HCT116 (cell line): Measurements from ENCODE around the gene KIAA1328. TPM values are rescaled to one million over a fixed set of nuclear protein-coding genes. Genes with fewer than 3 reads are reported as not detected.

Source experiments
- ATAC-seq: fragments of 200-7000 bp; cut with Tn5 transposase; 2 replicates; pipeline ENCODE4 v1.9.1; 2020; ENCODE audit warnings: mild to moderate bottlenecking, moderate library complexity
- BruUV-seq: library from RNA; stranded (reverse); fragments of 400-500 nt; replicated peaks from 2 replicates; lab custom pipeline; 2021; lab: Mats Ljungman, UMichigan
- CTCF ChIA-PET: fragments of 300-600 bp; sonication (Branson Sonifier 250); formaldehyde crosslinking; loops from one replicate; lab custom pipeline; 2021; ENCODE audit warnings: antibody characterized with exemption; lab: Charles Lee
- POLR2A ChIA-PET: fragments of 300-600, 350-600 bp; sonication (Branson Sonifier 250); formaldehyde crosslinking; loops from one replicate; lab custom pipeline; 2021; ENCODE audit warnings: antibody characterized with exemption; lab: Charles Lee
- RAD21 ChIA-PET, 2 experiments: fragments of 300-600 bp; sonication (Branson Sonifier 250); formaldehyde crosslinking; loops; one replicate each; lab custom pipeline; 2023; ENCODE audit warnings: low total read pairs in 2 of 2; ENCODE audit not compliant: uncharacterized antibody in 2 of 2, unreplicated experiment in 2 of 2, low non-redundant PET in 1 of 2; lab: Charles Lee
- DNase-seq: peaks from one replicate; pipeline ENCODE4 v3.0.0-alpha.2; 2010; ENCODE audit warnings: low read depth, low spot score
- H2AFZ ChIP-seq: fragments of 200-600 bp; shearing (Covaris generic), sonication (generic); 2 replicates; pipeline ENCODE4 v1.6.1; 2017; ENCODE audit warnings: low read depth, mixed run types, mixed read lengths, antibody characterized with exemption, low read length; ENCODE audit not compliant: poor library complexity, severe bottlenecking
- H3K27ac ChIP-seq: 2 replicates; pipeline ENCODE4 v1.5.1; 2012; ENCODE audit warnings: low read depth, low read length
- H3K27me3 ChIP-seq: fragments of 200-600 bp; sonication (generic); 2 replicates; pipeline ENCODE4 v1.6.1; 2016; ENCODE audit warnings: mixed run types, low read length, mixed read lengths; ENCODE audit not compliant: insufficient read depth
- H3K36me3 ChIP-seq, 2 experiments: fragments of 200-500 bp in 1 of 2; fragments of 200-600 bp in 1 of 2; sonication (Bioruptor generic) in 1 of 2; sonication (generic) in 1 of 2; 2 replicates each; pipeline versions ENCODE4 v1.5.1 to v1.6.1; 2014 to 2016; ENCODE audit warnings: low read length in 2 of 2, inconsistent platforms in 1 of 2, mixed read lengths in 1 of 2, mixed run types in 1 of 2; ENCODE audit not compliant: insufficient read depth in 2 of 2, control insufficient read depth in 1 of 2
- H3K4me1 ChIP-seq, 2 experiments: fragments of 200-600 bp in 1 of 2; sonication (generic) in 1 of 2; 2 replicates each; pipeline versions ENCODE4 v1.5.1 to v1.6.1; 2012 to 2017; ENCODE audit warnings: low read length in 2 of 2, inconsistent platforms in 1 of 2, mild to moderate bottlenecking in 1 of 2, mixed read lengths in 1 of 2, mixed run types in 1 of 2, moderate library complexity in 1 of 2; ENCODE audit not compliant: insufficient read depth in 2 of 2, control insufficient read depth in 1 of 2
- H3K4me2 ChIP-seq: fragments of 200-600 bp; sonication (generic); 2 replicates; pipeline ENCODE4 v1.6.1; 2017; ENCODE audit warnings: mixed run types, low read length, mixed read lengths
- H3K4me3 ChIP-seq, 2 experiments: fragments of 200-600 bp in 1 of 2; sonication (generic) in 1 of 2; replicated peaks in 1 of 2; 2 replicates each; pipeline ENCODE4 v1.5.1; 2011 to 2016; ENCODE audit warnings: low read length in 2 of 2, control low read depth in 1 of 2, low read depth in 1 of 2, mild to moderate bottlenecking in 1 of 2, mixed read lengths in 1 of 2, mixed run types in 1 of 2
- H3K79me2 ChIP-seq: fragments of 200-600 bp; sonication (generic); 2 replicates; pipeline ENCODE4 v1.6.1; 2017; ENCODE audit warnings: mild to moderate bottlenecking, mixed run types, low read length, moderate library complexity, mixed read lengths; ENCODE audit not compliant: insufficient read depth
- H3K9ac ChIP-seq: fragments of 200-600 bp; sonication (generic); 2 replicates; pipeline ENCODE4 v1.6.1; 2016; ENCODE audit warnings: low read length, mixed read lengths
- H3K9me2 ChIP-seq: fragments of 200-600 bp; sonication (generic), shearing (Covaris generic); 2 replicates; pipeline ENCODE4 v1.6.1; 2017; ENCODE audit warnings: mixed run types, mild to moderate bottlenecking, moderate library complexity; ENCODE audit not compliant: insufficient read depth
- H3K9me3 ChIP-seq, 2 experiments: fragments of 200-500 bp in 1 of 2; fragments of 200-600 bp in 1 of 2; sonication (Bioruptor generic) in 1 of 2; sonication (generic) in 1 of 2; 2 replicates each; pipeline ENCODE4 v1.6.1; 2014 to 2017; ENCODE audit warnings: low read length in 2 of 2, mixed read lengths in 2 of 2, inconsistent platforms in 1 of 2, low read depth in 1 of 2, mild to moderate bottlenecking in 1 of 2, mixed run types in 1 of 2, moderate library complexity in 1 of 2; ENCODE audit not compliant: control insufficient read depth in 1 of 2, insufficient read depth in 1 of 2
- H4K20me1 ChIP-seq: fragments of 200-600 bp; sonication (generic), shearing (Covaris generic); 2 replicates; pipeline ENCODE4 v1.6.1; 2017; ENCODE audit warnings: mixed run types, mild to moderate bottlenecking, moderate library complexity; ENCODE audit not compliant: insufficient read depth
- ATF3 ChIP-seq: IDR thresholded peaks from 2 replicates; pipeline ENCODE4 v1.6.1; 2012
- CBX3 ChIP-seq: IDR thresholded peaks from 2 replicates; pipeline ENCODE4 v1.6.1; 2012; ENCODE audit warnings: low read depth
- EGR1 ChIP-seq: IDR thresholded peaks from 2 replicates; pipeline ENCODE4 v1.6.1; 2012; ENCODE audit warnings: low read depth
- ELF1 ChIP-seq: IDR thresholded peaks from 2 replicates; pipeline ENCODE4 v1.6.1; 2012; ENCODE audit warnings: low read depth, borderline replicate concordance
- EZH2 ChIP-seq: fragments of 200-600 bp; sonication (generic); IDR thresholded peaks from 2 replicates; pipeline ENCODE4 v1.6.1; 2017; ENCODE audit warnings: antibody characterized with exemption, mixed run types
- EZH2phosphoT487 ChIP-seq: fragments of 200-600 bp; IDR thresholded peaks from 2 replicates; pipeline ENCODE4 v1.6.1; 2018; ENCODE audit warnings: antibody characterized with exemption, borderline replicate concordance
- MAX ChIP-seq: IDR thresholded peaks from 2 replicates; pipeline ENCODE4 v1.6.1; 2012
- POLR2AphosphoS5 ChIP-seq: IDR thresholded peaks from 2 replicates; pipeline ENCODE4 v1.6.1; 2011; ENCODE audit warnings: mild to moderate bottlenecking, low read depth, low read length, moderate library complexity
- SIN3A ChIP-seq: IDR thresholded peaks from 2 replicates; pipeline ENCODE4 v1.6.1; 2012; ENCODE audit warnings: low read depth
- SP1 ChIP-seq: IDR thresholded peaks from 2 replicates; pipeline ENCODE4 v1.6.1; 2012; ENCODE audit warnings: low read depth
- SRF ChIP-seq: IDR thresholded peaks from 2 replicates; pipeline ENCODE4 v1.6.1; 2012; ENCODE audit warnings: low read depth
- TCF7L2 ChIP-seq: IDR thresholded peaks from 2 replicates; pipeline ENCODE4 v1.7.0; 2011; ENCODE audit warnings: borderline replicate concordance, inconsistent platforms; ENCODE audit not compliant: insufficient read depth, insufficient read length; ENCODE audit errors: extremely low read depth
- ZBTB33 ChIP-seq: IDR thresholded peaks from 2 replicates; pipeline ENCODE4 v1.6.1; 2011; ENCODE audit warnings: mild to moderate bottlenecking, low read length, moderate library complexity; ENCODE audit not compliant: insufficient replicate concordance; ENCODE audit errors: extremely low read depth
- ZFX ChIP-seq: fragments of 450-650 bp; IDR thresholded peaks from 2 replicates; pipeline ENCODE4 v1.6.1; 2017
- ZNF274 ChIP-seq: fragments of 200-500 bp; sonication (Bioruptor generic); IDR thresholded peaks from 2 replicates; pipeline ENCODE4 v1.6.1; 2014; ENCODE audit warnings: mild to moderate bottlenecking, low read depth, low read length, inconsistent platforms
- intact Hi-C: fragments of 100-400 bp; cut with micrococcal nuclease; formaldehyde crosslinking; loops from 2 replicates; pipeline ENCODE4 v1.10.0; 2022
- total RNA-seq: library from RNA; stranded (reverse); gene quantifications from one replicate; pipeline ENCODE4 v1.2.1, GENCODE V29; 2021; ENCODE audit not compliant: unreplicated experiment
- TF ChIP-seq, protein P1 (sequence below), 3 experiments: fragments of 200-600 bp in 1 of 3; sonication (generic) in 1 of 3; IDR thresholded peaks in 2 of 3; conservative IDR thresholded peaks in 1 of 3; 2 replicates each; pipeline ENCODE4 v1.5.1; 2012 to 2017; ENCODE audit warnings: low read depth in 2 of 3, low read length in 2 of 3, antibody characterized with exemption in 1 of 3, borderline replicate concordance in 1 of 3, control low read depth in 1 of 3, mild to moderate bottlenecking in 1 of 3, mixed read lengths in 1 of 3, mixed run types in 1 of 3, moderate library complexity in 1 of 3; ENCODE audit not compliant: insufficient read depth in 1 of 3

KIAA1328 gene
- total RNA-seq, 1 experiment from 2014 or later = 5.2 TPM

DNA sequence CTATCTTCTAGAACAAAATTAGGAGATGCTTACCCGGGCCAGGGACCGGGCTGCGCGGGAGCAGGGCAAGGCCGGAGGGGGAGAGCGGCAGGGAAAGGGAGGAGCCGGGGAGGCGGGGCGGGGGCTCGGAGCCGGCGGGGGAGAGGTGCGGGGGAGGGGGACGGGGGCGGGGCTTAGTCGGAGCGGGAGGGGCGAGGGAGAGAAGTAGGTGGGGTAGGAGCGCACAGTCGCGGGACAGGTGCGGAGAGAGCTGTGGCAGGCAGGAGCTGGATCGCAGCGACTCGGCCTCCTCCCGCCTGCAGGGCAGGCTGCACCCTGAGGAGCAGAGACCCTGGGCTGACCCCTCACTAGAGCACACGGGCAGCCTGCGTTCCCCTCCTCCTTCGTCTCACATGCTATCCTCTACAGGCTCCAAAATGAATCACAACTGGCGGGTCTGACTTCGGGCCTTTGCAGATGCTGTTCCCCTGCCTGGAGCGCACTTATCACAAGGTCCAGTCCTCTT lies 446.4 kb downstream of the KIAA1328 start:
- H3K9me3 ChIP-seq = no peaks in the 10 kb centered on the region
- no peaks in the 10 kb centered on the region for H4K20me1 ChIP-seq
- no peaks in the 10 kb centered on the region for H3K9me2 ChIP-seq
- H3K4me3 ChIP-seq = no peak overlapping the region
- ATAC-seq = no peak
- RAD21 ChIA-PET = no interaction called here
- H3K79me2 ChIP-seq = no peaks in the 10 kb centered on the region
- BruUV-seq = no TSS peak
- no peak overlapping the region for H3K9ac ChIP-seq
- intact Hi-C loops = no loop called here
- no peaks in the 10 kb centered on the region for H3K36me3 ChIP-seq
- H3K4me2 ChIP-seq = no peak overlapping the region
- peaks cover 18% of the 10 kb centered on the region for H3K27me3 ChIP-seq
- POLR2A ChIA-PET = no interaction called here
- H3K4me1 ChIP-seq = no peaks in the 10 kb centered on the region
- TF ChIP-seq POLR2AphosphoS5 (no peak), ZNF274 (no peak)
- H3K27ac ChIP-seq = no peak overlapping the region
- H2AFZ ChIP-seq = no peak overlapping the region
- no peak for DNase-seq
- CTCF ChIA-PET = no interaction called here

GRCh38 chr18:37276111-37276890 lies 447.4 kb downstream of the KIAA1328 start:
- no peak overlapping the region for H3K4me2 ChIP-seq
- no peaks in the 10 kb centered on the region for H3K36me3 ChIP-seq
- ChIA-PET POLR2A (no interaction called here), CTCF (no interaction called here), RAD21 (no interaction called here)
- peaks cover 28% of the 10 kb centered on the region for H3K27me3 ChIP-seq
- BruUV-seq = no TSS peak
- H3K4me1 ChIP-seq = no peaks in the 10 kb centered on the region
- H3K27ac ChIP-seq = no peak overlapping the region
- no peak overlapping the region for H3K4me3 ChIP-seq
- H2AFZ ChIP-seq = no peak overlapping the region
- ATAC-seq (no peak), DNase-seq (no peak)
- H3K9ac ChIP-seq = no peak overlapping the region
- no peaks in the 10 kb centered on the region for H3K79me2 ChIP-seq
- no peaks in the 10 kb centered on the region for H3K9me2 ChIP-seq
- intact Hi-C loops = no loop called here
- H3K9me3 ChIP-seq = no peaks in the 10 kb centered on the region
- no peaks in the 10 kb centered on the region for H4K20me1 ChIP-seq
- TF ChIP-seq ELF1 (no peak), SRF (no peak), POLR2AphosphoS5 (no peak), ZFX (no peak), EZH2 (no peak), CBX3 (no peak), ATF3 (no peak), MAX (no peak), EZH2phosphoT487 (no peak), EGR1 (no peak), ZBTB33 (no peak), SP1 (no peak), TCF7L2 (no peak), SIN3A (no peak)
- TF ChIP-seq, protein P1, sequence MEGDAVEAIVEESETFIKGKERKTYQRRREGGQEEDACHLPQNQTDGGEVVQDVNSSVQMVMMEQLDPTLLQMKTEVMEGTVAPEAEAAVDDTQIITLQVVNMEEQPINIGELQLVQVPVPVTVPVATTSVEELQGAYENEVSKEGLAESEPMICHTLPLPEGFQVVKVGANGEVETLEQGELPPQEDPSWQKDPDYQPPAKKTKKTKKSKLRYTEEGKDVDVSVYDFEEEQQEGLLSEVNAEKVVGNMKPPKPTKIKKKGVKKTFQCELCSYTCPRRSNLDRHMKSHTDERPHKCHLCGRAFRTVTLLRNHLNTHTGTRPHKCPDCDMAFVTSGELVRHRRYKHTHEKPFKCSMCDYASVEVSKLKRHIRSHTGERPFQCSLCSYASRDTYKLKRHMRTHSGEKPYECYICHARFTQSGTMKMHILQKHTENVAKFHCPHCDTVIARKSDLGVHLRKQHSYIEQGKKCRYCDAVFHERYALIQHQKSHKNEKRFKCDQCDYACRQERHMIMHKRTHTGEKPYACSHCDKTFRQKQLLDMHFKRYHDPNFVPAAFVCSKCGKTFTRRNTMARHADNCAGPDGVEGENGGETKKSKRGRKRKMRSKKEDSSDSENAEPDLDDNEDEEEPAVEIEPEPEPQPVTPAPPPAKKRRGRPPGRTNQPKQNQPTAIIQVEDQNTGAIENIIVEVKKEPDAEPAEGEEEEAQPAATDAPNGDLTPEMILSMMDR (IDR thresholded peaks at IDR 0.05 in 2 of 3, conservative IDR thresholded peaks at IDR 0.05 in 1 of 3; ENCODE audit: borderline replicate concordance in 1 of 3, insufficient read depth in 1 of 3, low read depth in 2 of 3, low read length in 2 of 3) = no peak
